A673 (cell line): Measurements from ENCODE around the gene GRIK2. TPM values are rescaled to one million over a fixed set of nuclear protein-coding genes. Genes with fewer than 3 reads are reported as not detected.

ENCODE experiments used
- BruUV-seq: library from RNA; stranded (reverse); fragments of 400-500 nt; replicated peaks from 2 replicates; lab custom pipeline; 2021; lab: Mats Ljungman, UMichigan
- CTCF ChIA-PET: fragments of 300-600 bp; sonication (Branson Sonifier 250); formaldehyde crosslinking; loops from one replicate; lab custom pipeline; 2022; ENCODE audit warnings: antibody characterized with exemption; lab: Charles Lee
- POLR2A ChIA-PET: fragments of 300-600 bp; sonication (Branson Sonifier 250); formaldehyde crosslinking; loops from one replicate; lab custom pipeline; 2022; ENCODE audit warnings: antibody characterized with exemption; ENCODE audit not compliant: low non-redundant PET; lab: Charles Lee
- DNase-seq: peaks from one replicate; pipeline ENCODE4 v3.0.0-alpha.2; 2015; ENCODE audit warnings: low spot score
- H3K27ac ChIP-seq: fragments of 200-600 bp; sonication (generic); 2 replicates; pipeline ENCODE4 v1.5.1; 2016; ENCODE audit warnings: mixed run types, low read depth, mild to moderate bottlenecking, mixed read lengths, antibody characterized with exemption, low read length; ENCODE audit not compliant: poor library complexity, severe bottlenecking
- H3K27me3 ChIP-seq: fragments of 200-600 bp; sonication (generic); replicated peaks from 2 replicates; pipeline ENCODE4 v1.6.1; 2017; ENCODE audit warnings: mixed run types, low read depth, mild to moderate bottlenecking, mixed read lengths, antibody characterized with exemption, low read length; ENCODE audit not compliant: insufficient read depth, poor library complexity
- H3K36me3 ChIP-seq: fragments of 200-600 bp; sonication (generic); 2 replicates; pipeline ENCODE4 v1.6.1; 2016; ENCODE audit warnings: mixed run types, mild to moderate bottlenecking, mixed read lengths, antibody characterized with exemption, low read length; ENCODE audit not compliant: insufficient read depth, poor library complexity, severe bottlenecking
- H3K4me1 ChIP-seq: fragments of 200-600 bp; sonication (generic); 2 replicates; pipeline ENCODE4 v1.6.1; 2017; ENCODE audit warnings: mixed run types, mild to moderate bottlenecking, mixed read lengths, antibody characterized with exemption, low read length; ENCODE audit not compliant: insufficient read depth, poor library complexity, severe bottlenecking
- H3K4me3 ChIP-seq: fragments of 200-600 bp; sonication (generic); 2 replicates; pipeline ENCODE4 v1.5.1; 2016; ENCODE audit warnings: low read depth, mixed run types, mild to moderate bottlenecking, mixed read lengths, low read length; ENCODE audit not compliant: poor library complexity, severe bottlenecking
- H3K9me3 ChIP-seq: fragments of 200-600 bp; sonication (generic); 2 replicates; pipeline ENCODE4 v1.6.1; 2016; ENCODE audit warnings: mixed run types, low read depth, mild to moderate bottlenecking, mixed read lengths, antibody characterized with exemption, low read length; ENCODE audit not compliant: poor library complexity, severe bottlenecking
- EZH2 ChIP-seq: fragments of 200-600 bp; sonication (generic); IDR thresholded peaks from 2 replicates; pipeline ENCODE4 v1.6.1; 2017; ENCODE audit warnings: borderline replicate concordance, low read depth, mild to moderate bottlenecking, mixed read lengths, antibody characterized with exemption, low read length; ENCODE audit not compliant: poor library complexity, severe bottlenecking
- intact Hi-C: fragments of 100-400 bp; cut with micrococcal nuclease; formaldehyde crosslinking; loops from one replicate; pipeline ENCODE4 v1.10.0; 2022; ENCODE audit not compliant: unreplicated experiment
- total RNA-seq: library from RNA; stranded (reverse); gene quantifications from 2 replicates; pipeline ENCODE4 v1.2.3, GENCODE V29; 2021
- TF ChIP-seq, protein P1 (sequence below): fragments of 300-800, 200-600 bp; sonication (generic); conservative IDR thresholded peaks from 2 replicates; pipeline ENCODE4 v1.5.1; 2017; ENCODE audit warnings: low read depth, mild to moderate bottlenecking, antibody characterized with exemption, low read length, moderate library complexity, mixed read lengths

The GRIK2 gene
- total RNA-seq, 1 experiment from 2014 or later = 62.1 TPM

DNA sequence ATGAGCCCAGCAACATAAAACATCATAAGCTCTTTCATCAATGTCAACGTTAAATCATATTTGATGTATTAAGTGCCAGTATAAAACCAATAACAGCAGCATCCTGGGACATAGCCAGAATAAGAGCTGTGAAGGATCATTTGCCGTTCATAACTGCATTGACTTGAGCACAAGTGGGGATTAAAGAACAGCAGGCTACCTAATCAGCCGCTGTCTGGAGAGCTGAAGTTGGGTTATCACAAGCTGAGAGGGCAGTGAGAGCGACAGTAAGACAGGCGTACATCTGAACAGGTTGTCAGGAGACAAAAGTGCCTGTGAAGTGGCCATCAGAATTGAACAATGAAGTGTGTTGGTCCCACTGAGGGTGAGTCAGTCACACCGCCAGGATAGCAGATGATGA lies 269.6 kb downstream of the GRIK2 start:
- Histone ChIP-seq H3K4me3 (no peak overlapping the region), H3K36me3 (no peaks in the 10 kb centered on the region), H3K27me3 (no peaks in the 10 kb centered on the region), H3K4me1 (no peaks in the 10 kb centered on the region), H3K9me3 (no peaks in the 10 kb centered on the region), H3K27ac (no peak overlapping the region)
- TF ChIP-seq, protein P1, sequence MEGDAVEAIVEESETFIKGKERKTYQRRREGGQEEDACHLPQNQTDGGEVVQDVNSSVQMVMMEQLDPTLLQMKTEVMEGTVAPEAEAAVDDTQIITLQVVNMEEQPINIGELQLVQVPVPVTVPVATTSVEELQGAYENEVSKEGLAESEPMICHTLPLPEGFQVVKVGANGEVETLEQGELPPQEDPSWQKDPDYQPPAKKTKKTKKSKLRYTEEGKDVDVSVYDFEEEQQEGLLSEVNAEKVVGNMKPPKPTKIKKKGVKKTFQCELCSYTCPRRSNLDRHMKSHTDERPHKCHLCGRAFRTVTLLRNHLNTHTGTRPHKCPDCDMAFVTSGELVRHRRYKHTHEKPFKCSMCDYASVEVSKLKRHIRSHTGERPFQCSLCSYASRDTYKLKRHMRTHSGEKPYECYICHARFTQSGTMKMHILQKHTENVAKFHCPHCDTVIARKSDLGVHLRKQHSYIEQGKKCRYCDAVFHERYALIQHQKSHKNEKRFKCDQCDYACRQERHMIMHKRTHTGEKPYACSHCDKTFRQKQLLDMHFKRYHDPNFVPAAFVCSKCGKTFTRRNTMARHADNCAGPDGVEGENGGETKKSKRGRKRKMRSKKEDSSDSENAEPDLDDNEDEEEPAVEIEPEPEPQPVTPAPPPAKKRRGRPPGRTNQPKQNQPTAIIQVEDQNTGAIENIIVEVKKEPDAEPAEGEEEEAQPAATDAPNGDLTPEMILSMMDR = no peak
- TF ChIP-seq EZH2 = no peak
- DNase-seq = no peak
- POLR2A ChIA-PET = interaction anchor here (0.5 kb wide), 1 partner anchor 116 kb away, joined by 7 read pairs; no protein-coding TSS in a partner anchor
- BruUV-seq = no TSS peak
- intact Hi-C loops = no loop called here
- CTCF ChIA-PET = no interaction called here

DNA sequence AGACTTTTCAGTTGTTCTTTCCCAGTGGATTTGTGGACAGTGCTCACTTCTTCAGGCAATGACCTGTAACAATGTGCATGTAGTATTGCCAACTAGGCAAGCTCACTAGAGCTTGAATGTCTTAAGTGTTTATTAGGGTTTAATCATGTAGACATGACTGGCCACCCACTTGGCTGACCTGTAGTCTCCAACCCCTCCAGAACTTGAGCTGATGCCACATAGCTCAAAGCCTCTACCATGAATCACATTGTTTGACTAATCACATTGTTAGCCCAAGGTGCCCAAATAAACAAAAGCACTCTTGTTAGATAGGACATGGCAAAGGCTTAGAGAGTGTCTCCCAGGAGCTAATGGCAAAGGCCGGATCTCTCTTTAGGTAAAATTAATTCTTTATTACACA lies 272.7 kb downstream of the GRIK2 start:
- Histone ChIP-seq H3K36me3 (no peaks in the 10 kb centered on the region), H3K27me3 (no peaks in the 10 kb centered on the region), H3K27ac (no peak overlapping the region), H3K9me3 (no peaks in the 10 kb centered on the region), H3K4me3 (no peak overlapping the region), H3K4me1 (no peaks in the 10 kb centered on the region)
- TF ChIP-seq EZH2 = no peak
- TF ChIP-seq, protein P1 = no peak
- ChIA-PET POLR2A (no interaction called here), CTCF (no interaction called here)
- intact Hi-C loops = no loop called here
- BruUV-seq = no TSS peak
- no peak for DNase-seq

DNA sequence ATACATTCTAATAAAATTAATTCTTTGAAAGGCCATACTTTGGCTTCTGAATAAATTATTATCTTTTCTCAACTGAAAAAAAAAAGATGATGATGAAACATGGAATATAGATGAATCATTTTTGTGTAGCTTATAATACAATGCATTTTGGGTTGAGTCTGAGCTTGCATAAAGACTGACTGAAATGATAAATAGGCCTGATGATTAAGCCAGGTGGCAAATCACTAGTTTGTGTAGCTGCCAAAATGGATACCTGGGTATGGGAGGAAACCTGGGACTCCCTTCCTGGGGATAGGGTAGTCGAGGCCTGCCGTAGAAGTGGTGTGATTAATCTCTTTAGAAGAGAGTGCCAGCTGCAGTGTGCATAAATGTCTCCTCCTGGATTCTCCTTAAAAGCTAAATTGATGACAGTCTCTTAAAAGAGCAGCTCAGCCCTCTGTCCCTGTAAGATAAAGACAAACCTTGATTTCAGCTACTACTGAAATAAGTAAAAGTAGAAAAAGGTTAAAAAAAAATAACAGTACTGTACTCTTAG lies 275.1 kb downstream of the GRIK2 start:
- TF ChIP-seq, protein P1 = no peak
- TF ChIP-seq EZH2 = no peak
- no peak overlapping the region for H3K27ac ChIP-seq
- no peak overlapping the region for H3K4me3 ChIP-seq
- H3K4me1 ChIP-seq = no peaks in the 10 kb centered on the region
- intact Hi-C loops = no loop called here
- H3K27me3 ChIP-seq = no peaks in the 10 kb centered on the region
- H3K36me3 ChIP-seq = no peaks in the 10 kb centered on the region
- H3K9me3 ChIP-seq = no peaks in the 10 kb centered on the region
- DNase-seq = no peak
- CTCF ChIA-PET = interaction anchor here (0.6 kb wide), 1 partner anchor 50 kb away, joined by 3 read pairs; no protein-coding TSS in a partner anchor
- POLR2A ChIA-PET = no interaction called here
- no TSS peak for BruUV-seq
